Heart left ventricle (tissue), 16 donors: ENCODE data around the gene SLC35A1. TPM values are rescaled to one million over a fixed set of nuclear protein-coding genes. Genes with fewer than 3 reads are reported as not detected.

Experiments
- ATAC-seq, 4 donors: fragments of 200-7000 bp; cut with Tn5 transposase; one replicate each; pipeline ENCODE4 v1.9.1; 2020 to 2022; ENCODE audit warnings: moderate library complexity in 4 of 4, mild to moderate bottlenecking in 3 of 4, moderate number of reproducible peaks in 1 of 4
- DNase-seq, 5 donors: peaks; one replicate each; pipeline ENCODE4 v3.0.0-alpha.2; 2020
- H3K27ac ChIP-seq, 12 donors: fragments of 200-600 bp; sonication (generic) in 4 of 12; one replicate each; pipeline versions ENCODE4 v1.5.0 to v1.8.0; 2016 to 2022; ENCODE audit warnings: mild to moderate bottlenecking in 2 of 12
- H3K27me3 ChIP-seq, 9 donors: fragments of 200-600 bp; sonication (generic) in 2 of 9; one replicate each; pipeline versions ENCODE4 v1.5.1 to v1.8.0; 2016 to 2022; ENCODE audit warnings: mild to moderate bottlenecking in 3 of 9
- H3K36me3 ChIP-seq, 9 donors: fragments of 200-600 bp; sonication (generic) in 2 of 9; one replicate each; pipeline versions ENCODE4 v1.5.0 to v1.8.0; 2018 to 2022; ENCODE audit warnings: mild to moderate bottlenecking in 2 of 9
- H3K4me1 ChIP-seq, 12 donors: fragments of 200-600 bp; sonication (generic) in 4 of 12; one replicate each; pipeline versions ENCODE4 v1.5.0 to v1.8.0; 2016 to 2022; ENCODE audit warnings: mild to moderate bottlenecking in 3 of 12
- H3K4me3 ChIP-seq, 12 donors: fragments of 200-600 bp; sonication (generic) in 4 of 12; one replicate each; pipeline versions ENCODE4 v1.5.0 to v1.8.0; 2017 to 2022; ENCODE audit warnings: mild to moderate bottlenecking in 9 of 12, moderate library complexity in 4 of 12
- H3K9me3 ChIP-seq, 12 donors: fragments of 200-600 bp; sonication (generic) in 4 of 12; one replicate each; pipeline versions ENCODE4 v1.5.0 to v1.8.0; 2016 to 2022; ENCODE audit warnings: mild to moderate bottlenecking in 1 of 12
- POLR2A ChIP-seq, 2 donors: fragments of 450-650 bp; IDR thresholded peaks; one replicate each; pipeline ENCODE4 v1.6.1; 2017; ENCODE audit warnings: antibody characterized with exemption in 2 of 2, mild to moderate bottlenecking in 2 of 2, moderate library complexity in 2 of 2
- WGBS, 4 donors: extraction: QIAGEN DNeasy Blood & Tissue Kit in 2 of 4; methylation state at CpG; one replicate each; pipeline versions ENCODE4 v1.1.5 to v1.1.7; 2013 to 2018; 5-methylcytosine and 5-hydroxymethylcytosine counted together
- intact Hi-C, 10 donors: fragments of 100-400 bp; cut with DNase I; formaldehyde crosslinking; loops; one replicate each; pipeline versions ENCODE4 v1.11.1 to v1.14.2; 2022
- polyA plus RNA-seq, 2 donors: library from polyadenylated mRNA; stranded (reverse); fragments of 200-250 nt; gene quantifications; one replicate each; pipeline ENCODE4 v1.2.3, GENCODE V29; 2013
- total RNA-seq, 9 donors: library from RNA; depleted of rRNA in 2 of 9; stranded (reverse); fragments of >200 nt in 2 of 9; fragmentation: NEBNext Ultra II Directional in 3 of 9; extraction: Animal tissue kit (Norgen Biotek cat#: 25700) in 3 of 9; gene quantifications; one replicate each; pipeline versions ENCODE4 v1.1.0 to v1.2.4, GENCODE V29; 2016 to 2023
- TF ChIP-seq, protein P1 (sequence below), 12 donors: fragments of 200-600 bp; sonication (generic) in 4 of 12; IDR thresholded peaks; one replicate each; pipeline versions ENCODE4 v1.5.0 to v1.8.0; 2018 to 2022; ENCODE audit warnings: antibody characterized with exemption in 12 of 12, mild to moderate bottlenecking in 5 of 12
- donor health status: ischemic (EF 13 %, LVEDD 7.1; RV severe dilation, severe dysfunction).
- donor health status: healthy with polysubstance abuse.
- donor health status: DM: no; HTN: yes; CAD: no.
- donor health status: DM: no; HTN: no; CAD: no.
- donor health status: ischemic (EF 25% LVEDD 6.9; RV normal size, moderate dysfunction).
- donor health status: ischemic (EF 25% LVEDD 5.7; RV mildly dilated, moderate dysfunction).
- donor health status: healthy.
- donor health status: DM: yes; HTN: yes; CAD: no.
- donor health status: ischemic (EF 35%, LVEDD 5.7; RV mildly dilated, moderate dysfunction).
- donor health status: nonischemic (EF 11% LVEDD 7.7; RV severe dilation, severe dysfunction).
- donor health status: DM: yes; HTN: yes; CAD: no.
- donor health status: PGD.
- donor health status: ischemic (EF 29% LVEDD 5.4; RV normal size, mild dysfunction).
- donor health status: nonischemic (EF 23%, LVEDD 6.1; RV moderate dilation, normal function).

Gene SLC35A1
- total and polyA plus RNA-seq, 11 donors, result 6.3 to 13.9 (median 9.8) TPM

DNA sequence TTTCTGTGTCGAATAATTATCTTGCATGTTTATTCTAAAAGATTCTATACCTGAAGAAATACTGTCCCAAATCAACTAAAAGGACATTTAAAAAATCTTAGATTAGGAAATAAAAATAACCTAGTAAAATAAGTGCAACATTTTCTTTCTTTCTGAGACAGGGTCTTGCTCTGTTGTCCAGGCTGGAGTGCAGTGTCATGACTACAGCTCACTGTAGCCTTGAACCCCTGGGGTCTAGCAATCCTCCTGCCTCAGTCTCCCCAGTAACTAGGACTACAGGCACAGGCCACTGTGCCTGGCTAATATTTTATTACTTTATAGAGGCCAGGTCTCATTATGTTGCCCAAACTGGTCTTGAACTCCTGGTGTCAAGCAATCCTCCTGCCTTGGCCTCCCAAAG lies 68.3 kb downstream of the SLC35A1 start:
- TF ChIP-seq, protein P1, sequence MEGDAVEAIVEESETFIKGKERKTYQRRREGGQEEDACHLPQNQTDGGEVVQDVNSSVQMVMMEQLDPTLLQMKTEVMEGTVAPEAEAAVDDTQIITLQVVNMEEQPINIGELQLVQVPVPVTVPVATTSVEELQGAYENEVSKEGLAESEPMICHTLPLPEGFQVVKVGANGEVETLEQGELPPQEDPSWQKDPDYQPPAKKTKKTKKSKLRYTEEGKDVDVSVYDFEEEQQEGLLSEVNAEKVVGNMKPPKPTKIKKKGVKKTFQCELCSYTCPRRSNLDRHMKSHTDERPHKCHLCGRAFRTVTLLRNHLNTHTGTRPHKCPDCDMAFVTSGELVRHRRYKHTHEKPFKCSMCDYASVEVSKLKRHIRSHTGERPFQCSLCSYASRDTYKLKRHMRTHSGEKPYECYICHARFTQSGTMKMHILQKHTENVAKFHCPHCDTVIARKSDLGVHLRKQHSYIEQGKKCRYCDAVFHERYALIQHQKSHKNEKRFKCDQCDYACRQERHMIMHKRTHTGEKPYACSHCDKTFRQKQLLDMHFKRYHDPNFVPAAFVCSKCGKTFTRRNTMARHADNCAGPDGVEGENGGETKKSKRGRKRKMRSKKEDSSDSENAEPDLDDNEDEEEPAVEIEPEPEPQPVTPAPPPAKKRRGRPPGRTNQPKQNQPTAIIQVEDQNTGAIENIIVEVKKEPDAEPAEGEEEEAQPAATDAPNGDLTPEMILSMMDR (IDR thresholded peaks at IDR 0.05), result no peak
- TF ChIP-seq POLR2A (IDR thresholded peaks at IDR 0.05), result no peak
- Histone ChIP-seq H3K9me3 (peaks cover 0 to 4% (median 0%) of the 10 kb centered on the region in 12 donors), H3K36me3 (peaks cover 0 to 67% (median 33%) of the 10 kb centered on the region in 9 donors), H3K4me1 (peaks cover 0 to 14% (median 5%) of the 10 kb centered on the region in 12 donors), H3K27me3 (no peaks in the 10 kb centered on the region), H3K4me3 (no peak overlapping the region), H3K27ac (peak overlapping the region in 7 of 12 donors; percentile 4 to 66 (median 59))
- ATAC-seq (no peak), DNase-seq (no peak)
- WGBS, 4 donors, result 82 to 94% (median 84%) methylated on average over 1 of the region's 1 CpG
- intact Hi-C loops, result no loop called here

DNA sequence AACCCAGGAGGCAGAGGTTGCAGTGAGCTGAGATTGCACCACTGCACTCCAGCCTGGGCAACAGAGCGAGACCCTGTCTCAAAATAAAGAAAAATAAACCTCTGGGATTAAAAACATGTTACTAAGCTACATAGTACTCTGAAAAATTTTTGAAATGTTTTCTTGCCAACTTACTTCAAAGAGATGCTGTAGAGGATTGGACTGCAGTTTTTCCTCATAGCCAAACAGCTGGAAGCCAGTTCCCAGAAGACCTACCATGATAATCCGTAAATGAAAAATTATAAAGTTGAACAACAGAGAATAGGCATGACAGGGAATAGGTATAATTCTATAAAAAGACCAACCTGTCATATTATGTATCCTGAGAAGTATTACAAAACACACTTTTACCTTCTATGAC lies 69.0 kb downstream of the SLC35A1 start:
- TF ChIP-seq, protein P1 (IDR thresholded peaks at IDR 0.05), result no peak
- no peak for TF ChIP-seq POLR2A (IDR thresholded peaks at IDR 0.05)
- H3K4me1 ChIP-seq, result peaks cover 0 to 14% (median 5%) of the 10 kb centered on the region in 12 donors
- DNase-seq, result no peak
- intact Hi-C loops, result no loop called here
- peak in 3 of 4 donors; percentile 17 to 41 (median 33) for ATAC-seq
- H3K36me3 ChIP-seq, result peaks cover 0 to 70% (median 38%) of the 10 kb centered on the region in 9 donors
- H3K27ac ChIP-seq, result peak overlapping the region in 5 of 12 donors; percentile 44 to 66 (median 61)
- peaks cover 0 to 4% (median 0%) of the 10 kb centered on the region in 12 donors for H3K9me3 ChIP-seq
- 65 to 84% (median 71%) methylated on average over 2 of the region's 2 CpGs for WGBS, 4 donors
- no peak overlapping the region for H3K4me3 ChIP-seq
- no peaks in the 10 kb centered on the region for H3K27me3 ChIP-seq

DNA sequence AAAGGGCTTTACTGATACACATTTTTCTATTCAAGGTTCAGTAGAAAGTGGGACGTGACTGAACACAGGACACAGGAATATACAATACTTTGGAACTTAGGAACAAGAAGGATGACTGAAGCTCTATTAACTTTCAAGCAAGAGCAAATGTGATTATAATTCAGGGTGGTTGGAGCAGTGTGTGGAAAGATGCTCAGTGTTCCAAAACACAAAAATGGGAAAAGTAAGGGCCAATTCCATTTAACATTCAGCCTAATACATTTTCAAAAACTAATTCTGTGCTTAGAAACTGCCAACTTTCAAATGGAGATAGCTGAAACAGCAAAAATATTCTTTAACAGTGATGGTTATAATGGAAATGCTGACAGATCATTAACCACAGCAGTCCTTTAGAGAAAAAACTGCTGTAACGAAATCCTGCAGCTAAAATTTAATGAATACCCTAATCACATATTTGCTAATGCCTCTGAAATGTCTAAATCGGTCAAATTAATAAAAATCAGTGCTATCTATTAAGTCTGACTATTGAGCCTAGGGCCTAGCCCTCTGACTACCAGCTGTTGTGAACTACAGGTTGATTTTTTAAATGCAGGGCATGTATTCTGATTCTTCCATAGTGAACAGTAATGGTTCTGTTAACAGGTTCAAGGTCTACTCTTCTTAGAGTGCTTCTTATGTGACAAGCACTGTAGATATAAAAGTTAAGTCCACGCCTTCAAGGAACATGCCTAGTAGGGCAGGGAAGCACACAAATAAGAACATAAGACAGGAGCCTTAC lies 71.1 kb downstream of the SLC35A1 start:
- no peak for DNase-seq
- no peak for ATAC-seq
- intact Hi-C loops, result no loop called here

DNA sequence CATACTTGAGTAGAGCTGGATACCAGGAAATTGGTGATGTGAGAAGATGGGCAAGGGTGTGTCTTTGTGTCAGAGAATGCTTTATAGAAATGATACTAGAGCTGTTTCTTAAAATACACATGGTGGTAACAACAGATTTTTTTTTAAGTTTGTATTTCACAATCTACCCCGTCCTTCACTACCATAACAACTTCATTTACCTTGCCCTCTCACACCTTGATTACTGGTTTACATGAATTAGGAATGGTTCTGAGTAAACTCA lies 71.6 kb downstream of the SLC35A1 start:
- TF ChIP-seq, protein P1 (IDR thresholded peaks at IDR 0.05), result no peak
- no peak for TF ChIP-seq POLR2A (IDR thresholded peaks at IDR 0.05)
- no peak overlapping the region for H3K27ac ChIP-seq
- no peaks in the 10 kb centered on the region for H3K27me3 ChIP-seq
- WGBS, 4 donors, result 87 to 98% (median 93%) methylated on average over 1 of the region's 1 CpG
- ATAC-seq (no peak), DNase-seq (no peak)
- H3K36me3 ChIP-seq, result peaks cover 0 to 80% (median 55%) of the 10 kb centered on the region in 9 donors
- H3K4me3 ChIP-seq, result no peak overlapping the region
- intact Hi-C loops, result no loop called here
- peaks cover 0 to 14% (median 5%) of the 10 kb centered on the region in 12 donors for H3K4me1 ChIP-seq
- H3K9me3 ChIP-seq, result peaks cover 0 to 2% (median 0%) of the 10 kb centered on the region in 12 donors

More for the DNA sequence above, 71.1 kb downstream of the SLC35A1 start:
- Histone ChIP-seq H3K36me3 (peaks cover 0 to 80% (median 53%) of the 10 kb centered on the region in 9 donors), H3K27me3 (no peaks in the 10 kb centered on the region), H3K4me1 (peaks cover 0 to 14% (median 5%) of the 10 kb centered on the region in 12 donors), H3K4me3 (no peak overlapping the region), H3K27ac (no peak overlapping the region), H3K9me3 (peaks cover 0 to 4% (median 0%) of the 10 kb centered on the region in 12 donors)
- TF ChIP-seq, protein P1 (IDR thresholded peaks at IDR 0.05), result no peak
- no peak for TF ChIP-seq POLR2A (IDR thresholded peaks at IDR 0.05)
- WGBS, 4 donors, result 91 to 96% (median 93%) methylated on average over 4 of the region's 4 CpGs
